Fibroblast of lung (primary cell): ENCODE results near the gene CCDC88C. TPM values are rescaled to one million over a fixed set of nuclear protein-coding genes. Genes with fewer than 3 reads are reported as not detected.

Experiments
- DNase-seq, 2 donors: peaks; one replicate each; pipeline versions ENCODE4 v3.0.0 to v3.0.0-alpha.2; 2010; ENCODE audit warnings: low read depth in 2 of 2
- H2AFZ ChIP-seq: 2 replicates; pipeline ENCODE4 v1.5.1; 2012; ENCODE audit warnings: low read length, control low read depth, inconsistent platforms
- H3K27ac ChIP-seq: 2 replicates; pipeline ENCODE4 v1.5.1; 2011; ENCODE audit warnings: low read length, control low read depth; ENCODE audit not compliant: insufficient read depth
- H3K27me3 ChIP-seq: 2 replicates; pipeline ENCODE4 v1.5.1; 2011; ENCODE audit warnings: mild to moderate bottlenecking, low read length; ENCODE audit not compliant: control insufficient read depth, insufficient read depth
- H3K36me3 ChIP-seq: 2 replicates; pipeline ENCODE4 v1.5.1; 2011; ENCODE audit warnings: low read length; ENCODE audit not compliant: control insufficient read depth, insufficient read depth
- H3K4me1 ChIP-seq: 2 replicates; pipeline ENCODE4 v1.5.1; 2011; ENCODE audit warnings: low read length; ENCODE audit not compliant: control insufficient read depth, insufficient read depth; ENCODE audit errors: extremely low read depth
- H3K4me2 ChIP-seq: 2 replicates; pipeline ENCODE4 v1.5.1; 2011; ENCODE audit warnings: low read length, control low read depth; ENCODE audit not compliant: insufficient read depth; ENCODE audit errors: extremely low read depth
- H3K4me3 ChIP-seq, 4 experiments: fragments of 200-600 bp in 1 of 4; sonication (generic) in 1 of 4; replicated peaks in 1 of 4; 2 replicates each; pipeline ENCODE4 v1.5.1; 2011 to 2016; ENCODE audit warnings: low read length in 4 of 4, low read depth in 3 of 4, mild to moderate bottlenecking in 3 of 4, control low read depth in 2 of 4, inconsistent platforms in 1 of 4, mixed read lengths in 1 of 4; ENCODE audit not compliant: insufficient read depth in 1 of 4; ENCODE audit errors: control extremely low read depth in 1 of 4
- H3K79me2 ChIP-seq: 2 replicates; pipeline ENCODE4 v1.5.1; 2012; ENCODE audit warnings: mild to moderate bottlenecking, low read length, inconsistent platforms; ENCODE audit not compliant: control insufficient read depth, insufficient read depth
- H3K9ac ChIP-seq: 2 replicates; pipeline ENCODE4 v1.5.1; 2011; ENCODE audit warnings: mild to moderate bottlenecking, low read length, control low read depth; ENCODE audit not compliant: insufficient read depth
- H3K9me3 ChIP-seq: 2 replicates; pipeline ENCODE4 v1.5.1; 2012; ENCODE audit warnings: low read depth, low read length; ENCODE audit not compliant: control insufficient read depth, insufficient read depth
- H4K20me1 ChIP-seq: 2 replicates; pipeline ENCODE4 v1.5.1; 2011; ENCODE audit warnings: low read length; ENCODE audit not compliant: control insufficient read depth, insufficient read depth; ENCODE audit errors: extremely low read depth
- CTCF ChIP-seq, 2 donors: IDR thresholded peaks in 1 of 2; conservative IDR thresholded peaks in 1 of 2; 1 replicate in 1 of 2; 2 replicates in 1 of 2; pipeline ENCODE4 v1.5.1; 2011 to 2012; ENCODE audit warnings: low read length in 2 of 2, control low read depth in 1 of 2, inconsistent platforms in 1 of 2, low read depth in 1 of 2, mild to moderate bottlenecking in 1 of 2
- EZH2 ChIP-seq: IDR thresholded peaks from 2 replicates; pipeline ENCODE4 v1.5.1; 2012; ENCODE audit warnings: low read length, control low read depth, mild to moderate bottlenecking; ENCODE audit errors: missing control alignments
- polyA plus RNA-seq, 2 donors: library from polyadenylated mRNA; depleted of rRNA in 1 of 2; stranded (reverse) in 1 of 2; unstranded in 1 of 2; fragments of >200 nt; gene quantifications; 2 replicates each; pipeline ENCODE4 v1.2.1, GENCODE V29; 2011 to 2012; ENCODE audit warnings: missing spikeins in 1 of 2
- total RNA-seq: library from RNA; depleted of rRNA; stranded (reverse); fragments of >200 nt; gene quantifications from 2 replicates; pipeline ENCODE4 v1.2.1, GENCODE V29; 2014

Gene CCDC88C
- total and polyA plus RNA-seq, 2 donors (not counting 1 experiment from before 2014, with no cell fraction given) = 0.02 to 0.17 TPM

GRCh38 chr14:91374879-91375702 lies 42.5 kb downstream of the CCDC88C start:
- Histone ChIP-seq H3K4me3 (no peak overlapping the region), H2AFZ (no peak overlapping the region), H3K9ac (no peak overlapping the region), H3K4me1 (no peaks in the 10 kb centered on the region), H3K79me2 (no peaks in the 10 kb centered on the region), H3K4me2 (no peak overlapping the region), H3K27me3 (peaks cover 5% of the 10 kb centered on the region), H3K36me3 (no peaks in the 10 kb centered on the region), H4K20me1 (no peaks in the 10 kb centered on the region), H3K9me3 (no peaks in the 10 kb centered on the region), H3K27ac (no peak overlapping the region)
- DNase-seq = no peak
- TF ChIP-seq EZH2 (no peak), CTCF (conservative IDR thresholded peaks at IDR 0.05 in 1 of 2, IDR thresholded peaks at IDR 0.05 in 1 of 2; ENCODE audit: low read depth in 1 of 2, low read length in 2 of 2) (no peak)

- TF ChIP-seq CTCF (conservative IDR thresholded peaks at IDR 0.05 in 1 of 2, IDR thresholded peaks at IDR 0.05 in 1 of 2; ENCODE audit: low read depth in 1 of 2, low read length in 2 of 2) (no peak), EZH2 (no peak)
- Histone ChIP-seq H3K27ac (no peak overlapping the region), H3K4me1 (no peaks in the 10 kb centered on the region), H3K9me3 (no peaks in the 10 kb centered on the region), H3K4me2 (no peak overlapping the region), H2AFZ (no peak overlapping the region), H3K4me3 (no peak overlapping the region), H3K79me2 (no peaks in the 10 kb centered on the region), H3K27me3 (peaks cover 7% of the 10 kb centered on the region), H3K9ac (no peak overlapping the region), H4K20me1 (no peaks in the 10 kb centered on the region), H3K36me3 (no peaks in the 10 kb centered on the region)
- DNase-seq = no peak
Measured at GRCh38 chr14:91374287-91374878, 43.2 kb downstream of the CCDC88C start.

- H4K20me1 ChIP-seq = no peaks in the 10 kb centered on the region
- no peaks in the 10 kb centered on the region for H3K36me3 ChIP-seq
- no peaks in the 10 kb centered on the region for H3K9me3 ChIP-seq
- peaks cover 7% of the 10 kb centered on the region for H3K27me3 ChIP-seq
- no peaks in the 10 kb centered on the region for H3K4me1 ChIP-seq
- no peak for DNase-seq
- TF ChIP-seq CTCF (conservative IDR thresholded peaks at IDR 0.05 in 1 of 2, IDR thresholded peaks at IDR 0.05 in 1 of 2; ENCODE audit: low read depth in 1 of 2, low read length in 2 of 2) (no peak), EZH2 (no peak)
- H3K79me2 ChIP-seq = no peaks in the 10 kb centered on the region
- no peak overlapping the region for H3K9ac ChIP-seq
- no peak overlapping the region for H3K4me3 ChIP-seq
- no peak overlapping the region for H3K4me2 ChIP-seq
- no peak overlapping the region for H3K27ac ChIP-seq
- no peak overlapping the region for H2AFZ ChIP-seq
Measured at GRCh38 chr14:91373591-91374254, 43.9 kb downstream of the CCDC88C start.
